ENCODE measurements around the gene NTRK1. TPM values are rescaled to one million over a fixed set of nuclear protein-coding genes. Genes with fewer than 3 reads are reported as not detected.
A peak's percentile ranks its signal among the peaks of the same experiment; 100 is the strongest.

Gene NTRK1
- total and polyA plus RNA-seq, 4 donors: 0.15 to 0.61 (median 0.24) TPM; not detected in 1

GRCh38 chr1:156889802-156890580 lies 29.3 kb downstream of the NTRK1 start:
- Histone ChIP-seq H3K9me3 (ENCODE audit: control insufficient read depth in 4 of 4, insufficient read depth in 3 of 4, low read length in 3 of 4) (no peaks in the 10 kb centered on the region), H3K9ac (ENCODE audit: insufficient read depth in 1 of 2, low read length in 2 of 2) (no peak overlapping the region), H3K27ac (ENCODE audit: low read depth in 1 of 2, low read length in 1 of 2) (no peak overlapping the region), H3K27me3 (ENCODE audit: control insufficient read depth in 3 of 3, insufficient read depth in 3 of 3, low read length in 2 of 3) (peaks cover 0 to 10% (median 0%) of the 10 kb centered on the region in 3 donors), H3K4me3 (no peak overlapping the region), H3K4me1 (ENCODE audit: control insufficient read depth in 5 of 5, insufficient read depth in 5 of 5, low read length in 5 of 5) (peaks cover 0 to 37% (median 6%) of the 10 kb centered on the region in 5 donors), H3K36me3 (ENCODE audit: control insufficient read depth in 4 of 4, insufficient read depth in 4 of 4, low read length in 4 of 4) (no peaks in the 10 kb centered on the region)
- DNase-seq (peak; percentile 79 to 87 (median 86)), ATAC-seq (ENCODE audit: insufficient read depth, low FRiP score) (peak; percentile 42)
- WGBS, 2 donors: 44 to 46% methylated on average over 8 of the region's 8 CpGs
- peak; percentile 72 for TF ChIP-seq CTCF (IDR thresholded peaks at IDR 0.05; ENCODE audit: control extremely low read depth, extremely low read depth)

GRCh38 chr1:156892190-156893047 lies 31.8 kb downstream of the NTRK1 start:
- Histone ChIP-seq H3K9me3 (ENCODE audit: control insufficient read depth in 4 of 4, insufficient read depth in 3 of 4, low read length in 3 of 4) (no peaks in the 10 kb centered on the region), H3K9ac (ENCODE audit: insufficient read depth in 1 of 2, low read length in 2 of 2) (peak overlapping the region in 1 of 2 donors; percentile 30), H3K4me1 (ENCODE audit: control insufficient read depth in 5 of 5, insufficient read depth in 5 of 5, low read length in 5 of 5) (peaks cover 0 to 40% (median 5%) of the 10 kb centered on the region in 5 donors), H3K36me3 (ENCODE audit: control insufficient read depth in 4 of 4, insufficient read depth in 4 of 4, low read length in 4 of 4) (no peaks in the 10 kb centered on the region), H3K27ac (ENCODE audit: low read depth in 1 of 2, low read length in 1 of 2) (peak overlapping the region; percentile 63 to 81), H3K4me3 (no peak overlapping the region), H3K27me3 (ENCODE audit: control insufficient read depth in 3 of 3, insufficient read depth in 3 of 3, low read length in 2 of 3) (peaks cover 0 to 10% (median 0%) of the 10 kb centered on the region in 3 donors)
- ATAC-seq (ENCODE audit: insufficient read depth, low FRiP score) (peak; percentile 77), DNase-seq (peak; percentile 94 to 97 (median 95))
- WGBS, 2 donors: 6 to 11% methylated on average over 47 to 48 of the region's 48 CpGs
- TF ChIP-seq CTCF (IDR thresholded peaks at IDR 0.05; ENCODE audit: control extremely low read depth, extremely low read depth): peak; percentile 80

GRCh38 chr1:156893048-156893953 lies 32.6 kb downstream of the NTRK1 start, which contains the start of gene PEAR1:
PEAR1 (plus strand) TSS chr1:156893718; CDS start chr1:156903927, 10,209 bp downstream.
- TF ChIP-seq CTCF (IDR thresholded peaks at IDR 0.05; ENCODE audit: control extremely low read depth, extremely low read depth): no peak
- peak within 1 kb of the TSS in 1 of 2 donors; percentile 63 for H3K9ac ChIP-seq (ENCODE audit: insufficient read depth in 1 of 2, low read length in 2 of 2)
- H3K4me3 ChIP-seq: peak within 1 kb of the TSS; percentile 66
- ATAC-seq (ENCODE audit: insufficient read depth, low FRiP score) (no peak), DNase-seq (peak; percentile 86 to 92 (median 87))
- WGBS, 2 donors: 8 to 15% methylated on average over 52 to 60 of the region's 60 CpGs
- peaks cover 0 to 8% (median 0%) of the 10 kb centered on the region in 3 donors for H3K27me3 ChIP-seq (ENCODE audit: control insufficient read depth in 3 of 3, insufficient read depth in 3 of 3, low read length in 2 of 3)
- H3K4me1 ChIP-seq (ENCODE audit: control insufficient read depth in 5 of 5, insufficient read depth in 5 of 5, low read length in 5 of 5): peaks cover 0 to 44% (median 10%) of the 10 kb centered on the region in 5 donors
- no peaks in the 10 kb centered on the region for H3K36me3 ChIP-seq (ENCODE audit: control insufficient read depth in 4 of 4, insufficient read depth in 4 of 4, low read length in 4 of 4)
- no peaks in the 10 kb centered on the region for H3K9me3 ChIP-seq (ENCODE audit: control insufficient read depth in 4 of 4, insufficient read depth in 3 of 4, low read length in 3 of 4)
- peak within 1 kb of the TSS; percentile 71 to 92 for H3K27ac ChIP-seq (ENCODE audit: low read depth in 1 of 2, low read length in 1 of 2)

All from lung (tissue), 12 donors.